ENCODE data around the gene DRAXIN.

The DRAXIN gene

DNA sequence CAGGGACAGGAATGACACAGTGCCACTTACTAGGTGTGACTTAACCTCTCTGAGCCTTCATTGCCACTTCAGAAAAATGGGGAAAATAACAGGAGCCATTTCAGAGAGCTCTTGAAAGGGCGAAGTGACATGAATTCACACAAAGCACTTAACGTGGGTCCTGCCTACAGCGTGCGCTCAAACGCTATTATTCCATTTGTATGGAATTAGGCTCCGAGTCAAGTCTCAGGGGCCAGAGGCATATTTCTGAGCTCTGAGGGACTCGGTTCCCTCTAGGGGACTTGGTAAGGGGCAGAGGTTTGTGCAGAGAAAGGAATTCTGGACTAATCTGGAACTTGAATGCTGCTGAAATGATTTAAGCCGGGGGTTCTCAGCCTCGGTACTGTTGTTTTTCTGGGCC lies 14.1 kb downstream of the DRAXIN start:
- TF ChIP-seq HDGF (IDR thresholded peaks at IDR 0.05; ENCODE audit: borderline replicate concordance) (no peak), PKNOX1 (IDR thresholded peaks at IDR 0.05) (no peak), BHLHE40 (IDR thresholded peaks at IDR 0.05; ENCODE audit: borderline replicate concordance) (no peak), NFRKB (IDR thresholded peaks at IDR 0.05) (no peak), FOXA1 (IDR thresholded peaks at IDR 0.05) (no peak), L3MBTL2 (conservative IDR thresholded peaks at IDR 0.05) (no peak), ELF4 (IDR thresholded peaks at IDR 0.05) (no peak), CTBP1 (IDR thresholded peaks at IDR 0.05; ENCODE audit: borderline replicate concordance) (no peak), ARNT (IDR thresholded peaks at IDR 0.05) (no peak), TARDBP (IDR thresholded peaks at IDR 0.05) (no peak), LEF1 (IDR thresholded peaks at IDR 0.05; ENCODE audit: borderline replicate concordance) (no peak), ZNF384 (IDR thresholded peaks at IDR 0.05) (no peak), FOXK2 (IDR thresholded peaks at IDR 0.05) (no peak), SUZ12 (IDR thresholded peaks at IDR 0.05) (no peak)
- POLR2A ChIA-PET, result no interaction called here
- DNase-seq (ENCODE audit: extremely low spot score), result no peak
- CTCF ChIA-PET, result interaction anchor here (1.1 to 2.0 kb wide), 2 partner anchors 14 to 56 kb away, joined by 3 to 5 read pairs; no protein-coding TSS in a partner anchor

- POLR2A ChIA-PET, result no interaction called here
- no peak for DNase-seq (ENCODE audit: extremely low spot score)
- CTCF ChIA-PET, result interaction anchor here (1.1 to 2.0 kb wide), 3 partner anchors 11 to 56 kb away, joined by 3 to 5 read pairs (median 3); no protein-coding TSS in a partner anchor
- TF ChIP-seq CTBP1 (IDR thresholded peaks at IDR 0.05; ENCODE audit: borderline replicate concordance) (no peak), ZNF384 (IDR thresholded peaks at IDR 0.05) (no peak), FOXA1 (IDR thresholded peaks at IDR 0.05) (no peak), LEF1 (IDR thresholded peaks at IDR 0.05; ENCODE audit: borderline replicate concordance) (no peak), ELF4 (IDR thresholded peaks at IDR 0.05) (no peak), HDGF (IDR thresholded peaks at IDR 0.05; ENCODE audit: borderline replicate concordance) (no peak), L3MBTL2 (conservative IDR thresholded peaks at IDR 0.05) (no peak), ARNT (IDR thresholded peaks at IDR 0.05) (no peak)
Measured at GRCh38 chr1:11706292-11706691, 14.8 kb downstream of the DRAXIN start.

GRCh38 chr1:11707621-11708276 lies 16.2 kb downstream of the DRAXIN start:
- POLR2A ChIA-PET, result interaction anchor here (0.6 to 1.0 kb wide), 5 partner anchors 20 to 612 kb away, joined by 3 read pairs; no protein-coding TSS in a partner anchor
- CTCF ChIA-PET, result interaction anchor here (0.9 to 1.3 kb wide), 5 partner anchors 9 to 52 kb away, joined by 3 to 5 read pairs (median 4); partner anchors contain the start of gene FBXO6
- DNase-seq (ENCODE audit: extremely low spot score), result peak; percentile 55
- TF ChIP-seq ELF4 (IDR thresholded peaks at IDR 0.05), result no peak
- TF ChIP-seq FOXA1 (IDR thresholded peaks at IDR 0.05), result no peak
- no peak for TF ChIP-seq CTBP1 (IDR thresholded peaks at IDR 0.05; ENCODE audit: borderline replicate concordance)
- no peak for TF ChIP-seq HDGF (IDR thresholded peaks at IDR 0.05; ENCODE audit: borderline replicate concordance)
- no peak for TF ChIP-seq ARNT (IDR thresholded peaks at IDR 0.05)
- TF ChIP-seq FOXM1 (IDR thresholded peaks at IDR 0.05; ENCODE audit: borderline replicate concordance), result no peak
- no peak for TF ChIP-seq BHLHE40 (IDR thresholded peaks at IDR 0.05; ENCODE audit: borderline replicate concordance)

DNA sequence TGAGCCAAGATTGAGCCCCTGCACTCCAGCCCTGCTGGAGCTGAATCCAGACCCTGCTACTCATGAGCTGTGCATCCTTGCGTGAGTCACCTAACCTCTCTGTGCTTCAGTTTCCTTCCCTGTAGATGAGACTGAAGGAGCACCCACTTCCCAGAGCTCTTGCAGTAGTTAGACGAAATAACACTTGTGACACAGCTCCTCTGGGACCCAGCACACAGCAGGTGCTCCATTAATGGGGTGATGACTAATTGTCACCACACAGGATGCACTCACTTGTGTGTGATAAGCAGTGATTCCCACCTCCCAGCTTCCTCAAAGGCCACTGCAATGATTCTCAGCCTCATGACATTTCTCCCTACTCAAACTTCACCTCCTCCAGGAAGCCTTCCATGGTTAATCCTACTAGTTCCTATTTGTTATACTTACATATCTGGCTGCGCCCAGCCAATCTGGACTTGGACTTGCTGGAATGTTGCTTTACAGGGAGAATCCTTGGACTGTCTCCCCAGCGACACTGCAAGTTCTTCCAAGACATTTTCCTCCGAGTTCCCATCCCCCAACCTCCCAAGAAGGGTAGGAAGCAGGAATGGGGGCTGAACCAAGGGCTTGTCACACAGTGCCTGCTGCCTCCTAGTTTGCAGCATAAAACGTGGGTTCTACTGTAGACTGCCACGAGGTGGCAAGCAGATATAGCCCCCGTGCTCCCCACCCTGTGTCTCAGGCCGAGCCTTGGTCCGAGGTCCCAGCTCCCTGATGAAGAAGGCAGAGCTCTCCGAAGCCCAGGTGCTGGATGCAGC lies 17.2 kb downstream of the DRAXIN start:
- no peak for TF ChIP-seq CTBP1 (IDR thresholded peaks at IDR 0.05; ENCODE audit: borderline replicate concordance)
- ChIA-PET CTCF (interaction anchor here (1.3 kb wide), 1 partner anchor 45 kb away, joined by 4 read pairs; the partner anchor contains the start of gene FBXO6), POLR2A (interaction anchor here (0.6 to 1.0 kb wide), 3 partner anchors 21 to 613 kb away, joined by 3 read pairs; no protein-coding TSS in a partner anchor)
- DNase-seq (ENCODE audit: extremely low spot score), result no peak

- CTCF ChIA-PET, result interaction anchor here (0.7 to 2.5 kb wide), 6 partner anchors 11 to 58 kb away, joined by 4 to 12 read pairs (median 4); partner anchors contain the start of gene FBXO6
- POLR2A ChIA-PET, result no interaction called here
- no peak for TF ChIP-seq L3MBTL2 (conservative IDR thresholded peaks at IDR 0.05)
- TF ChIP-seq FOXA1 (IDR thresholded peaks at IDR 0.05), result no peak
- TF ChIP-seq SP1 (IDR thresholded peaks at IDR 0.05), result no peak
- TF ChIP-seq FOXM1 (IDR thresholded peaks at IDR 0.05; ENCODE audit: borderline replicate concordance), result no peak
- TF ChIP-seq ARNT (IDR thresholded peaks at IDR 0.05), result no peak
- DNase-seq (ENCODE audit: extremely low spot score), result no peak
Measured at GRCh38 chr1:11711490-11711889, 20.0 kb downstream of the DRAXIN start.

GRCh38 chr1:11712285-11712684 lies 20.8 kb downstream of the DRAXIN start:
- ChIA-PET CTCF (interaction anchor here (2.5 kb wide), 1 partner anchor 30 kb away, joined by 6 read pairs; no protein-coding TSS in a partner anchor), POLR2A (no interaction called here)
- no peak for DNase-seq (ENCODE audit: extremely low spot score)
- no peak for TF ChIP-seq LEF1 (IDR thresholded peaks at IDR 0.05; ENCODE audit: borderline replicate concordance)
- no peak for TF ChIP-seq SP1 (IDR thresholded peaks at IDR 0.05)
- no peak for TF ChIP-seq PKNOX1 (IDR thresholded peaks at IDR 0.05)
- TF ChIP-seq NFRKB (IDR thresholded peaks at IDR 0.05), result no peak
- TF ChIP-seq CTBP1 (IDR thresholded peaks at IDR 0.05; ENCODE audit: borderline replicate concordance), result no peak
- no peak for TF ChIP-seq HDGF (IDR thresholded peaks at IDR 0.05; ENCODE audit: borderline replicate concordance)
- TF ChIP-seq FOXK2 (IDR thresholded peaks at IDR 0.05), result no peak
- no peak for TF ChIP-seq ZNF384 (IDR thresholded peaks at IDR 0.05)
- no peak for TF ChIP-seq FOXM1 (IDR thresholded peaks at IDR 0.05; ENCODE audit: borderline replicate concordance)
- TF ChIP-seq FOXA1 (IDR thresholded peaks at IDR 0.05), result no peak
- no peak for TF ChIP-seq SUZ12 (IDR thresholded peaks at IDR 0.05)
- TF ChIP-seq BHLHE40 (IDR thresholded peaks at IDR 0.05; ENCODE audit: borderline replicate concordance), result no peak
- no peak for TF ChIP-seq ELF4 (IDR thresholded peaks at IDR 0.05)
- no peak for TF ChIP-seq ARNT (IDR thresholded peaks at IDR 0.05)
